H9 (cell line): ENCODE data around the gene FPGS. TPM values are rescaled to one million over a fixed set of nuclear protein-coding genes. Genes with fewer than 3 reads are reported as not detected.

Experiments
- DNase-seq: peaks from one replicate; pipeline ENCODE4 v3.0.0-alpha.2; 2017
- H2AFZ ChIP-seq: one replicate; pipeline ENCODE4 v1.6.1; 2013; ENCODE audit warnings: mild to moderate bottlenecking, low read length, control low read depth, moderate library complexity
- H2AK5ac ChIP-seq: 2 replicates; pipeline ENCODE4 v1.6.1; 2013; ENCODE audit warnings: low read length, control low read depth, mixed read lengths; ENCODE audit not compliant: insufficient read length
- H2BK120ac ChIP-seq: one replicate; pipeline ENCODE4 v1.6.1; 2013; ENCODE audit warnings: low read depth, mild to moderate bottlenecking, low read length, control low read depth, inconsistent platforms; ENCODE audit not compliant: poor library complexity, severe bottlenecking
- H2BK12ac ChIP-seq: 2 replicates; pipeline ENCODE4 v1.6.1; 2013; ENCODE audit warnings: low read length, control low read depth, mixed read lengths, low read depth; ENCODE audit not compliant: insufficient read length
- H2BK15ac ChIP-seq: 2 replicates; pipeline ENCODE4 v1.6.1; 2013; ENCODE audit warnings: low read depth, low read length, control low read depth
- H2BK20ac ChIP-seq: one replicate; pipeline ENCODE4 v1.6.1; 2013; ENCODE audit warnings: low read depth, mild to moderate bottlenecking, low read length, control low read depth, inconsistent platforms; ENCODE audit not compliant: poor library complexity, severe bottlenecking
- H2BK5ac ChIP-seq: 2 replicates; pipeline ENCODE4 v1.6.1; 2013; ENCODE audit warnings: low read length, control low read depth, mixed read lengths; ENCODE audit not compliant: insufficient read length
- H3K14ac ChIP-seq: 2 replicates; pipeline ENCODE4 v1.6.1; 2013; ENCODE audit warnings: low read length, control low read depth; ENCODE audit not compliant: insufficient read depth
- H3K18ac ChIP-seq: 2 replicates; pipeline ENCODE4 v1.6.1; 2013; ENCODE audit warnings: low read depth, mild to moderate bottlenecking, mixed read lengths, low read length, control low read depth; ENCODE audit not compliant: insufficient read length
- H3K23ac ChIP-seq: 2 replicates; pipeline ENCODE4 v1.6.1; 2013; ENCODE audit warnings: low read length, control low read depth, mixed read lengths, low read depth; ENCODE audit not compliant: insufficient read length
- H3K23me2 ChIP-seq: 2 replicates; pipeline ENCODE4 v1.6.1; 2013; ENCODE audit warnings: low read depth, mild to moderate bottlenecking, mixed read lengths, low read length, control low read depth; ENCODE audit not compliant: insufficient read length, poor library complexity, severe bottlenecking
- H3K27ac ChIP-seq: 2 replicates; pipeline ENCODE4 v1.5.1; 2013; ENCODE audit warnings: low read length, control low read depth, mixed read lengths, low read depth; ENCODE audit not compliant: insufficient read length
- H3K27me3 ChIP-seq: 2 replicates; pipeline ENCODE4 v1.6.1; 2013; ENCODE audit warnings: low read length, control low read depth, inconsistent platforms; ENCODE audit not compliant: insufficient read depth
- H3K4ac ChIP-seq: 2 replicates; pipeline ENCODE4 v1.6.1; 2013; ENCODE audit warnings: low read depth, mild to moderate bottlenecking, control low read depth, inconsistent platforms, low read length, moderate library complexity
- H3K4me1 ChIP-seq: 2 replicates; pipeline ENCODE4 v1.6.1; 2013; ENCODE audit warnings: low read length, control low read depth, inconsistent platforms; ENCODE audit not compliant: insufficient read depth
- H3K4me2 ChIP-seq: 2 replicates; pipeline ENCODE4 v1.6.1; 2013; ENCODE audit warnings: low read length, control low read depth, mixed read lengths; ENCODE audit not compliant: insufficient read length, insufficient read depth
- H3K56ac ChIP-seq: 2 replicates; pipeline ENCODE4 v1.6.1; 2013; ENCODE audit warnings: low read depth, mild to moderate bottlenecking, mixed read lengths, low read length, control low read depth; ENCODE audit not compliant: insufficient read length
- H3K79me1 ChIP-seq: 2 replicates; pipeline ENCODE4 v1.6.1; 2013; ENCODE audit warnings: low read depth, mild to moderate bottlenecking, moderate library complexity, low read length, control low read depth, inconsistent platforms; ENCODE audit not compliant: insufficient read depth, poor library complexity, severe bottlenecking
- H3K79me2 ChIP-seq: 2 replicates; pipeline ENCODE4 v1.6.1; 2013; ENCODE audit warnings: low read length, control low read depth, inconsistent platforms; ENCODE audit not compliant: insufficient read depth
- H3K9ac ChIP-seq: 2 replicates; pipeline ENCODE4 v1.6.1; 2013; ENCODE audit warnings: low read length, control low read depth, mixed read lengths; ENCODE audit not compliant: insufficient read length; ENCODE audit errors: extremely low read depth
- H3K9me3 ChIP-seq: one replicate; pipeline ENCODE4 v1.6.1; 2013; ENCODE audit warnings: low read depth, low read length, inconsistent platforms; ENCODE audit not compliant: control insufficient read depth
- H3T11ph ChIP-seq: one replicate; pipeline ENCODE4 v1.6.1; 2013; ENCODE audit warnings: mild to moderate bottlenecking, low read length, control low read depth, inconsistent platforms
- H4K20me1 ChIP-seq: one replicate; pipeline ENCODE4 v1.6.1; 2013; ENCODE audit not compliant: control insufficient read depth, insufficient read length, insufficient read depth
- H4K5ac ChIP-seq: 2 replicates; pipeline ENCODE4 v1.6.1; 2013; ENCODE audit warnings: low read depth, mild to moderate bottlenecking, mixed read lengths, low read length, control low read depth; ENCODE audit not compliant: insufficient read length
- H4K8ac ChIP-seq: replicated peaks from 2 replicates; pipeline ENCODE4 v1.6.1; 2013; ENCODE audit warnings: low read length, control low read depth, mixed read lengths, low read depth; ENCODE audit not compliant: insufficient read length
- H4K91ac ChIP-seq: 2 replicates; pipeline ENCODE4 v1.6.1; 2013; ENCODE audit warnings: low read depth, mild to moderate bottlenecking, moderate library complexity, mixed read lengths, low read length, control low read depth; ENCODE audit not compliant: insufficient read length
- H3K27ac Mint-ChIP-seq, 3 experiments: 2 replicates in 2 of 3; 3 replicates in 1 of 3; pipeline ENCODE4 v1.8.0; 2020 to 2021; ENCODE audit warnings: mixed read lengths in 3 of 3, mild to moderate bottlenecking in 1 of 3, moderate library complexity in 1 of 3
- H3K27me3 Mint-ChIP-seq: 2 replicates; pipeline ENCODE4 v1.8.0; 2021; ENCODE audit warnings: low read depth, mild to moderate bottlenecking, moderate library complexity, mixed read lengths
- H3K36me3 Mint-ChIP-seq, 3 experiments: 2 replicates in 2 of 3; 3 replicates in 1 of 3; pipeline ENCODE4 v1.8.0; 2020 to 2021; ENCODE audit warnings: low read depth in 3 of 3, mixed read lengths in 3 of 3; ENCODE audit not compliant: insufficient read depth in 1 of 3
- H3K4me1 Mint-ChIP-seq, 2 experiments: 2 replicates each; pipeline ENCODE4 v1.8.0; 2020; ENCODE audit warnings: mixed read lengths in 2 of 2
- H3K4me3 Mint-ChIP-seq, 2 experiments: 2 replicates in 1 of 2; 3 replicates in 1 of 2; pipeline ENCODE4 v1.8.0; 2020 to 2021; ENCODE audit warnings: mild to moderate bottlenecking in 2 of 2, mixed read lengths in 2 of 2, moderate library complexity in 1 of 2
- H3K9me3 Mint-ChIP-seq, 2 experiments: 2 replicates in 1 of 2; 3 replicates in 1 of 2; pipeline ENCODE4 v1.8.0; 2020; ENCODE audit warnings: mild to moderate bottlenecking in 2 of 2, mixed read lengths in 2 of 2, moderate library complexity in 1 of 2
- CTCF ChIP-seq: fragments of 200-600 bp; sonication (generic); conservative IDR thresholded peaks from 3 replicates; pipeline ENCODE4 v1.8.0; 2021; ENCODE audit warnings: antibody characterized with exemption, mild to moderate bottlenecking
- WGBS: extraction: QIAGEN DNeasy Blood & Tissue Kit; methylation state at CpG from one replicate; pipeline ENCODE4 v1.1.7; 2013; ENCODE audit warnings: missing lambda C conversion rate, low lambda C conversion rate, mixed read lengths; ENCODE audit not compliant: insufficient read length; ENCODE audit errors: extremely low coverage; 5-methylcytosine and 5-hydroxymethylcytosine counted together
- total RNA-seq: library from RNA; stranded (reverse); gene quantifications from 2 replicates; pipeline ENCODE4 v1.2.1, GENCODE V29; 2021

The FPGS gene
- total RNA-seq, 1 experiment from 2014 or later, result 68.4 TPM

DNA sequence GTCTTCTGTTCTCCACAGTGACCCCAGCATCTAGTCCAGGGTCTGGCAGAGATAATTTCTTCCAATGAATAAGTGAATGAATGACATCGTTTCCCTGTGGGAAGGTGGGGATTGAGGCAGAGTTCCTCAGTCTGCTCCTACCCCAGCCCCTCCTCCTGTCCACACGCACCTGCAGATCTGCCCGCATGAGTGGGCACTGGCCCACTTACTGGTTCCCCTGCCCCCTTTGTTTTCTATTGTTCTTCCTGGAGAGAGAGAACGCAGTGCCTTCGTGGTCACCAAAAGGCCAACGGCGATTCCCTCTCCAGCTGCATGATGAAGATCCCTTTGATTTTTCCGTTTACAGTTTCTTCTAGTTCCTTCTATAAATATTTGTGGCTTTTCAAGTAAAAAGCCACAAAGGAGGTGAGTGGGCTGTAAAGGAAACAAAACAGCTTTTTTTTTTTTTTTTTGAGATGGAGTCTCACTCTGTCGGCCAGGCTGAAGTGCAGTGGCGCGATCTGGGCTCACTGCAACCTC is 5.8 kb upstream of the FPGS start:
- Histone ChIP-seq H3K23me2 (no peaks in the 10 kb centered on the region), H2BK5ac (no peak overlapping the region), H3K79me2 (no peaks in the 10 kb centered on the region), H2AK5ac (no peak overlapping the region), H3K27me3 (no peaks in the 10 kb centered on the region), H3K79me1 (no peaks in the 10 kb centered on the region), H2AFZ (no peak overlapping the region), H3T11ph (no peak overlapping the region), H3K4me1 (no peaks in the 10 kb centered on the region), H2BK120ac (no peak overlapping the region), H2BK15ac (no peak overlapping the region), H3K56ac (no peak overlapping the region), H4K20me1 (no peaks in the 10 kb centered on the region), H3K9ac (no peak overlapping the region), H4K5ac (no peak overlapping the region), H3K23ac (no peak overlapping the region), H3K4me2 (no peak overlapping the region), H4K8ac (no peak overlapping the region), H2BK20ac (no peak overlapping the region), H3K14ac (no peak overlapping the region), H3K4ac (no peak overlapping the region), H3K9me3 (no peaks in the 10 kb centered on the region), H4K91ac (no peak overlapping the region), H3K18ac (no peak overlapping the region), H3K27ac (no peak overlapping the region), H2BK12ac (no peak overlapping the region)
- no peaks in the 10 kb centered on the region for H3K9me3 Mint-ChIP-seq
- H3K27ac Mint-ChIP-seq, result peak overlapping the region in 2 of 3 experiments; percentile 24 to 33; a peak in 2 of 7 replicates
- H3K4me3 Mint-ChIP-seq, result no peak overlapping the region
- peaks cover 0 to 10% (median 7%) of the 10 kb centered on the region in 3 experiments; a peak in 4 of 7 replicates for H3K36me3 Mint-ChIP-seq
- peaks cover 8% of the 10 kb centered on the region; the same call in 1 of the 2 replicates for H3K27me3 Mint-ChIP-seq
- TF ChIP-seq CTCF, result no peak
- no CpG with 5 or more reads among the region's 11 CpGs for WGBS
- peaks cover 8 to 14% of the 10 kb centered on the region in 2 experiments for H3K4me1 Mint-ChIP-seq
- no peak for DNase-seq
